Measurements from ENCODE around the gene GTF2A1L.
"Not testable (repeated sequence)": the region's sequence is repeated elsewhere in the genome, so short reads cannot be mapped to it uniquely, and the experiment has no call there.

Gene GTF2A1L

GRCh38 chr2:48703621-48704020, 86.0 kb downstream of the GTF2A1L start:
- H3K36me3 Mint-ChIP-seq (ENCODE audit: low read depth) = not testable (repeated sequence)

DNA sequence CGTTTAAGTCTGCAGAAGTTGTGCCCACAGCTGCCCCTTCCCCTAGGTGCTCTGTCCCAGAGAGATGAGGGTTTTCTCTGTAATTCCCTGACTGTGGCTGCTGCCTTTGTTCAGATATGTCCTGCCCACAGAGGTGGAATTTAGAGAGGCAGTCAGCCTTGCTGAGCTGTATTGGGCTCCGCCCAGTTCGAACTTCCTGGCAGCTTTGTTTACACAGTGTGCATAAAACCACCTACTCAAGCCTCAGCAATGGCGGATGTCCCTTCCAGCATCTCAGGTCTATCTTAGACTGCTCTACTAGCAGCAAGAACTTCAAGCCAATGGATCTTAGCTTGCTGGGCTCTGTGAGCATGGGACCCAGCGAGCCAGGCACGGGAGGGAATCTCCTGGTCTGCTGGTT, 89.8 kb downstream of the GTF2A1L start:
- Mint-ChIP-seq H3K36me3 (ENCODE audit: low read depth) (no peaks in the 10 kb centered on the region), H3K27ac (no peak overlapping the region), H3K4me3 (no peak overlapping the region), H3K9me3 (no peaks in the 10 kb centered on the region), H3K27me3 (ENCODE audit: low read depth) (no peaks in the 10 kb centered on the region), H3K4me1 (ENCODE audit: low read depth) (no peaks in the 10 kb centered on the region)

More at GRCh38 chr2:48703621-48704020, 86.0 kb downstream of the GTF2A1L start:
- H3K4me1 Mint-ChIP-seq (ENCODE audit: low read depth); H3K27me3 Mint-ChIP-seq (ENCODE audit: low read depth); H3K9me3 Mint-ChIP-seq; H3K4me3 Mint-ChIP-seq; H3K27ac Mint-ChIP-seq: not testable (repeated sequence)

GRCh38 chr2:48709096-48710034, 91.7 kb downstream of the GTF2A1L start:
- no peak overlapping the region for H3K27ac Mint-ChIP-seq
- H3K4me1 Mint-ChIP-seq (ENCODE audit: low read depth) = no peaks in the 10 kb centered on the region
- H3K27me3 Mint-ChIP-seq (ENCODE audit: low read depth) = no peaks in the 10 kb centered on the region
- no peaks in the 10 kb centered on the region for H3K36me3 Mint-ChIP-seq (ENCODE audit: low read depth)
- H3K9me3 Mint-ChIP-seq = no peaks in the 10 kb centered on the region
- H3K4me3 Mint-ChIP-seq = no peak overlapping the region

DNA sequence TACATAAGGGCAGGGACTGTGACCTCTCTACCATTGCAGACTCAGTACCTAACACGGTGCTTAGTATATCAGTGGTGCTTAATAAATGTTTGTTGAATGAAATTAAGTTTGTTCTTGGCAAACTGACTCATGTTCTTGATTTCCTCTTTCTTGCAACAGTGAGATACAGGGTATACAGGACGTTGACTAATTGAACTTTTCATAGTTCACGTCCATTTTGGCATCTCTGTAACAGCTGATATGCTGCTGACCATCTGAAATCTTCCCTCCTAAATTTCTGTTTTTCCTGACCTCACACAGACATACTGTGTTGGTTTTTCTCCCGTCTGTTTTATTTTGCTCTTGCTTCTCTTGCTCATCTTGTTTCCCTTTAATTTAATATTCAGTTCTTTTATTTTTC, 93.7 kb downstream of the GTF2A1L start:
- Mint-ChIP-seq H3K9me3 (no peaks in the 10 kb centered on the region), H3K27me3 (ENCODE audit: low read depth) (no peaks in the 10 kb centered on the region), H3K4me3 (no peak overlapping the region), H3K4me1 (ENCODE audit: low read depth) (no peaks in the 10 kb centered on the region), H3K36me3 (ENCODE audit: low read depth) (no peaks in the 10 kb centered on the region), H3K27ac (no peak overlapping the region)

- Mint-ChIP-seq H3K4me3 (no peak overlapping the region), H3K36me3 (ENCODE audit: low read depth) (no peaks in the 10 kb centered on the region), H3K27ac (no peak overlapping the region)
Measured at GRCh38 chr2:48712151-48712550, 94.5 kb downstream of the GTF2A1L start.

GRCh38 chr2:48713647-48714046, 96.0 kb downstream of the GTF2A1L start:
- no peaks in the 10 kb centered on the region for H3K4me1 Mint-ChIP-seq (ENCODE audit: low read depth)
- no peaks in the 10 kb centered on the region for H3K27me3 Mint-ChIP-seq (ENCODE audit: low read depth)
- no peaks in the 10 kb centered on the region for H3K9me3 Mint-ChIP-seq
- no peak overlapping the region for H3K4me3 Mint-ChIP-seq
- H3K36me3 Mint-ChIP-seq (ENCODE audit: low read depth) = no peaks in the 10 kb centered on the region
- no peak overlapping the region for H3K27ac Mint-ChIP-seq

More at GRCh38 chr2:48712151-48712550, 94.5 kb downstream of the GTF2A1L start:
- Mint-ChIP-seq H3K4me1 (ENCODE audit: low read depth) (no peaks in the 10 kb centered on the region), H3K9me3 (no peaks in the 10 kb centered on the region), H3K27me3 (ENCODE audit: low read depth) (no peaks in the 10 kb centered on the region)

DNA sequence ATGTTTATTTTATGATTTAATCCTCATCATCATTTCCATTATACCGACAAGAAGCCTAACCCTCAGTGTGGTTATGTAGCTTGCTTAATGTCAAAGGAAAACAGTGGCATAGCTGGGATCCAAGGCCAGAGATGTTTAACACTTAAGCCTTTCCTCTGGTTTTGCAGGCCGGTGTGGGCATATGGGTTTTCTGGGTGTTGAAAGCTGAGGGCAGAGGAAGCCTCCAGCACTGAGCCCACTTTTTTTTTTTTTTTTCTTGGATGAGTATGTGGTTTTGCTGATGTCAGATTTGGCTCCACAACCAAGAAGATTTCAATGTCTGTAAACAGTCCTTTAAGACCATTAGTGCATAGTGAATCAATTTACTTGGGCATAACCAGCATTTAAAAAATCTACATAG, 96.6 kb downstream of the GTF2A1L start:
- Mint-ChIP-seq H3K9me3 (no peaks in the 10 kb centered on the region), H3K36me3 (ENCODE audit: low read depth) (no peaks in the 10 kb centered on the region), H3K4me3 (no peak overlapping the region), H3K27me3 (ENCODE audit: low read depth) (no peaks in the 10 kb centered on the region), H3K27ac (no peak overlapping the region), H3K4me1 (ENCODE audit: low read depth) (no peaks in the 10 kb centered on the region)

GRCh38 chr2:48715042-48715899, 97.6 kb downstream of the GTF2A1L start:
- H3K4me1 Mint-ChIP-seq (ENCODE audit: low read depth) = no peaks in the 10 kb centered on the region
- no peaks in the 10 kb centered on the region for H3K9me3 Mint-ChIP-seq
- no peak overlapping the region for H3K27ac Mint-ChIP-seq
- no peak overlapping the region for H3K4me3 Mint-ChIP-seq
- H3K36me3 Mint-ChIP-seq (ENCODE audit: low read depth) = no peaks in the 10 kb centered on the region
- no peaks in the 10 kb centered on the region for H3K27me3 Mint-ChIP-seq (ENCODE audit: low read depth)

- H3K36me3 Mint-ChIP-seq (ENCODE audit: low read depth) = no peaks in the 10 kb centered on the region
- no peaks in the 10 kb centered on the region for H3K9me3 Mint-ChIP-seq
- H3K27ac Mint-ChIP-seq = no peak overlapping the region
- no peak overlapping the region for H3K4me3 Mint-ChIP-seq
- H3K4me1 Mint-ChIP-seq (ENCODE audit: low read depth) = no peaks in the 10 kb centered on the region
- H3K27me3 Mint-ChIP-seq (ENCODE audit: low read depth) = no peaks in the 10 kb centered on the region
Measured at GRCh38 chr2:48715956-48716355, 98.3 kb downstream of the GTF2A1L start.

GRCh38 chr2:48717846-48718245, 100.2 kb downstream of the GTF2A1L start:
- H3K27ac Mint-ChIP-seq = no peak overlapping the region
- H3K27me3 Mint-ChIP-seq (ENCODE audit: low read depth) = no peaks in the 10 kb centered on the region
- H3K4me3 Mint-ChIP-seq = no peak overlapping the region
- H3K9me3 Mint-ChIP-seq = no peaks in the 10 kb centered on the region
- no peaks in the 10 kb centered on the region for H3K4me1 Mint-ChIP-seq (ENCODE audit: low read depth)
- no peaks in the 10 kb centered on the region for H3K36me3 Mint-ChIP-seq (ENCODE audit: low read depth)

DNA sequence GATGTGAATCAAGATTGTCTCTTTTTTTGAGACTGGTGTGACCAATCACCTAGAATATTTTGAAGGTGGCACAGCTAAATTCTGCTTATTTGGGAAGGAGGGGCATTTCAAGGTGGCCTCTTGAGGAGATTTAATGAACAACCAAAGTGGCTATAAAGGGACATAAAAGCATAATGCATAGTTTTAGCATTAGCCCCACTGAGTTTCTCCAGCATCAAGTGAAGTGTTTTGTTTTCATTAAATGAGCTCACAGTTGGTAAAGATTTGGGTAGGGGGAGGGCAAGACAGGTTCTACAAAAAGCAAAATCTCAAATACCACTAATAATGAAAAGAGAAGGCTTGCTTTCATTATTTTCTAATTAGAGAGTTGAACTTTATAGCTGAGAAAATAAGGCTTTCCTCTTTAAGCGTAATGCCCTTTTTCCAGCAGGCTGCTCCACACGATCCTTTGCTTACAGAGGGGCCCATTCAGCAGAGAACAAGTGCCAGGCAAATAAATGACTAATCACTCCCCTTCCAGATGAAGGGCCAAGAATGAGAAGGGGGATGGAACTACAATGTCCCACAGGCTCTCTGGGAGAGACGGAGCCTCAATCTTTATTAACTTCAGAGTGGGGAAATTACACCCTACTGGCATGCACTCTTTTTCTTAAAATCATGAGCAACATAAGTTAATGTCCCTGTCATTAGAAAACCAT, 102.0 kb downstream of the GTF2A1L start:
- no peak overlapping the region for H3K4me3 Mint-ChIP-seq
- H3K27me3 Mint-ChIP-seq (ENCODE audit: low read depth) = no peaks in the 10 kb centered on the region
- no peaks in the 10 kb centered on the region for H3K9me3 Mint-ChIP-seq
- no peaks in the 10 kb centered on the region for H3K4me1 Mint-ChIP-seq (ENCODE audit: low read depth)
- no peaks in the 10 kb centered on the region for H3K36me3 Mint-ChIP-seq (ENCODE audit: low read depth)
- H3K27ac Mint-ChIP-seq = no peak overlapping the region

GRCh38 chr2:48721158-48721557, 103.5 kb downstream of the GTF2A1L start:
- H3K36me3 Mint-ChIP-seq (ENCODE audit: low read depth) = no peaks in the 10 kb centered on the region
- H3K27me3 Mint-ChIP-seq (ENCODE audit: low read depth) = no peaks in the 10 kb centered on the region
- H3K9me3 Mint-ChIP-seq = no peaks in the 10 kb centered on the region
- H3K4me3 Mint-ChIP-seq = no peak overlapping the region
- H3K27ac Mint-ChIP-seq = no peak overlapping the region
- no peaks in the 10 kb centered on the region for H3K4me1 Mint-ChIP-seq (ENCODE audit: low read depth)

GRCh38 chr2:48722391-48722790, 104.7 kb downstream of the GTF2A1L start:
- Mint-ChIP-seq H3K4me1 (ENCODE audit: low read depth) (no peaks in the 10 kb centered on the region), H3K27ac (no peak overlapping the region), H3K9me3 (no peaks in the 10 kb centered on the region), H3K36me3 (ENCODE audit: low read depth) (no peaks in the 10 kb centered on the region), H3K27me3 (ENCODE audit: low read depth) (no peaks in the 10 kb centered on the region), H3K4me3 (no peak overlapping the region)

DNA sequence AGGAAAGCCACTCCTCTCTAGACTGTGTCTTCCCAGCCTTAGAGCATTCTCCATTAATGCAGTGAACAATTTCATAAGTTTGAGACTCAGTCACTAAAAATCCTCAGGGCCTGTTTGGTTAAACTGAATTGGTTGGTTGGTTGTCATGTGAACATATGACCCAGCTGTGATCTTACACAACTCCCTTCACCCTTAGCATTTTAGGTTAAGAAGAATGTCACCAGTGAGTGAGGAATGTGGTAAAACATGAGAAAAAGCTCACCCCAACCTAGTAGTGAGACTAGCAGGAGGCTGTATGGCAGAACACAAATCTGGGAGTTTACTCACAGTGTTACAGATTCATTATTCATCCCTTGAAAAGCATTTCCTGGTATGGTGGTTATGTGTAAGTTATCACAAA, 105.5 kb downstream of the GTF2A1L start:
- Mint-ChIP-seq H3K27me3 (ENCODE audit: low read depth) (no peaks in the 10 kb centered on the region), H3K27ac (no peak overlapping the region), H3K4me1 (ENCODE audit: low read depth) (no peaks in the 10 kb centered on the region), H3K4me3 (no peak overlapping the region), H3K9me3 (no peaks in the 10 kb centered on the region), H3K36me3 (ENCODE audit: low read depth) (no peaks in the 10 kb centered on the region)
